HCT116 (cell line): ENCODE results near the gene DOK5. TPM values are rescaled to one million over a fixed set of nuclear protein-coding genes. Genes with fewer than 3 reads are reported as not detected.

ENCODE experiments used
- ATAC-seq: fragments of 200-7000 bp; cut with Tn5 transposase; 2 replicates; pipeline ENCODE4 v1.9.1; 2020; ENCODE audit warnings: mild to moderate bottlenecking, moderate library complexity
- BruUV-seq: library from RNA; stranded (reverse); fragments of 400-500 nt; replicated peaks from 2 replicates; lab custom pipeline; 2021; lab: Mats Ljungman, UMichigan
- CTCF ChIA-PET: fragments of 300-600 bp; sonication (Branson Sonifier 250); formaldehyde crosslinking; loops from one replicate; lab custom pipeline; 2021; ENCODE audit warnings: antibody characterized with exemption; lab: Charles Lee
- POLR2A ChIA-PET: fragments of 300-600, 350-600 bp; sonication (Branson Sonifier 250); formaldehyde crosslinking; loops from one replicate; lab custom pipeline; 2021; ENCODE audit warnings: antibody characterized with exemption; lab: Charles Lee
- RAD21 ChIA-PET, 2 experiments: fragments of 300-600 bp; sonication (Branson Sonifier 250); formaldehyde crosslinking; loops; one replicate each; lab custom pipeline; 2023; ENCODE audit warnings: low total read pairs in 2 of 2; ENCODE audit not compliant: uncharacterized antibody in 2 of 2, unreplicated experiment in 2 of 2, low non-redundant PET in 1 of 2; lab: Charles Lee
- DNase-seq: peaks from one replicate; pipeline ENCODE4 v3.0.0-alpha.2; 2010; ENCODE audit warnings: low read depth, low spot score
- H2AFZ ChIP-seq: fragments of 200-600 bp; shearing (Covaris generic), sonication (generic); 2 replicates; pipeline ENCODE4 v1.6.1; 2017; ENCODE audit warnings: low read depth, mixed run types, mixed read lengths, antibody characterized with exemption, low read length; ENCODE audit not compliant: poor library complexity, severe bottlenecking
- H3K27ac ChIP-seq: 2 replicates; pipeline ENCODE4 v1.5.1; 2012; ENCODE audit warnings: low read depth, low read length
- H3K27me3 ChIP-seq: fragments of 200-600 bp; sonication (generic); 2 replicates; pipeline ENCODE4 v1.6.1; 2016; ENCODE audit warnings: mixed run types, low read length, mixed read lengths; ENCODE audit not compliant: insufficient read depth
- H3K36me3 ChIP-seq, 2 experiments: fragments of 200-500 bp in 1 of 2; fragments of 200-600 bp in 1 of 2; sonication (Bioruptor generic) in 1 of 2; sonication (generic) in 1 of 2; 2 replicates each; pipeline versions ENCODE4 v1.5.1 to v1.6.1; 2014 to 2016; ENCODE audit warnings: low read length in 2 of 2, inconsistent platforms in 1 of 2, mixed read lengths in 1 of 2, mixed run types in 1 of 2; ENCODE audit not compliant: insufficient read depth in 2 of 2, control insufficient read depth in 1 of 2
- H3K4me1 ChIP-seq, 2 experiments: fragments of 200-600 bp in 1 of 2; sonication (generic) in 1 of 2; 2 replicates each; pipeline versions ENCODE4 v1.5.1 to v1.6.1; 2012 to 2017; ENCODE audit warnings: low read length in 2 of 2, inconsistent platforms in 1 of 2, mild to moderate bottlenecking in 1 of 2, mixed read lengths in 1 of 2, mixed run types in 1 of 2, moderate library complexity in 1 of 2; ENCODE audit not compliant: insufficient read depth in 2 of 2, control insufficient read depth in 1 of 2
- H3K4me2 ChIP-seq: fragments of 200-600 bp; sonication (generic); 2 replicates; pipeline ENCODE4 v1.6.1; 2017; ENCODE audit warnings: mixed run types, low read length, mixed read lengths
- H3K4me3 ChIP-seq, 2 experiments: fragments of 200-600 bp in 1 of 2; sonication (generic) in 1 of 2; replicated peaks in 1 of 2; 2 replicates each; pipeline ENCODE4 v1.5.1; 2011 to 2016; ENCODE audit warnings: low read length in 2 of 2, control low read depth in 1 of 2, low read depth in 1 of 2, mild to moderate bottlenecking in 1 of 2, mixed read lengths in 1 of 2, mixed run types in 1 of 2
- H3K79me2 ChIP-seq: fragments of 200-600 bp; sonication (generic); 2 replicates; pipeline ENCODE4 v1.6.1; 2017; ENCODE audit warnings: mild to moderate bottlenecking, mixed run types, low read length, moderate library complexity, mixed read lengths; ENCODE audit not compliant: insufficient read depth
- H3K9ac ChIP-seq: fragments of 200-600 bp; sonication (generic); 2 replicates; pipeline ENCODE4 v1.6.1; 2016; ENCODE audit warnings: low read length, mixed read lengths
- H3K9me2 ChIP-seq: fragments of 200-600 bp; sonication (generic), shearing (Covaris generic); 2 replicates; pipeline ENCODE4 v1.6.1; 2017; ENCODE audit warnings: mixed run types, mild to moderate bottlenecking, moderate library complexity; ENCODE audit not compliant: insufficient read depth
- H3K9me3 ChIP-seq, 2 experiments: fragments of 200-500 bp in 1 of 2; fragments of 200-600 bp in 1 of 2; sonication (Bioruptor generic) in 1 of 2; sonication (generic) in 1 of 2; 2 replicates each; pipeline ENCODE4 v1.6.1; 2014 to 2017; ENCODE audit warnings: low read length in 2 of 2, mixed read lengths in 2 of 2, inconsistent platforms in 1 of 2, low read depth in 1 of 2, mild to moderate bottlenecking in 1 of 2, mixed run types in 1 of 2, moderate library complexity in 1 of 2; ENCODE audit not compliant: control insufficient read depth in 1 of 2, insufficient read depth in 1 of 2
- H4K20me1 ChIP-seq: fragments of 200-600 bp; sonication (generic), shearing (Covaris generic); 2 replicates; pipeline ENCODE4 v1.6.1; 2017; ENCODE audit warnings: mixed run types, mild to moderate bottlenecking, moderate library complexity; ENCODE audit not compliant: insufficient read depth
- CBX3 ChIP-seq: IDR thresholded peaks from 2 replicates; pipeline ENCODE4 v1.6.1; 2012; ENCODE audit warnings: low read depth
- CEBPB ChIP-seq: IDR thresholded peaks from 2 replicates; pipeline ENCODE4 v1.6.1; 2012; ENCODE audit warnings: low read depth
- EGR1 ChIP-seq: IDR thresholded peaks from 2 replicates; pipeline ENCODE4 v1.6.1; 2012; ENCODE audit warnings: low read depth
- ELF1 ChIP-seq: IDR thresholded peaks from 2 replicates; pipeline ENCODE4 v1.6.1; 2012; ENCODE audit warnings: low read depth, borderline replicate concordance
- EZH2 ChIP-seq: fragments of 200-600 bp; sonication (generic); IDR thresholded peaks from 2 replicates; pipeline ENCODE4 v1.6.1; 2017; ENCODE audit warnings: antibody characterized with exemption, mixed run types
- EZH2phosphoT487 ChIP-seq: fragments of 200-600 bp; IDR thresholded peaks from 2 replicates; pipeline ENCODE4 v1.6.1; 2018; ENCODE audit warnings: antibody characterized with exemption, borderline replicate concordance
- JUND ChIP-seq: IDR thresholded peaks from 2 replicates; pipeline ENCODE4 v1.6.1; 2012
- POLR2A ChIP-seq: IDR thresholded peaks from 2 replicates; pipeline ENCODE4 v1.7.0; 2011; ENCODE audit warnings: borderline replicate concordance; ENCODE audit not compliant: insufficient read depth, insufficient read length; ENCODE audit errors: extremely low read depth
- POLR2AphosphoS5 ChIP-seq: IDR thresholded peaks from 2 replicates; pipeline ENCODE4 v1.6.1; 2011; ENCODE audit warnings: mild to moderate bottlenecking, low read depth, low read length, moderate library complexity
- RAD21 ChIP-seq: IDR thresholded peaks from 2 replicates; pipeline ENCODE4 v1.6.1; 2012; ENCODE audit warnings: low read depth, mild to moderate bottlenecking
- SP1 ChIP-seq: IDR thresholded peaks from 2 replicates; pipeline ENCODE4 v1.6.1; 2012; ENCODE audit warnings: low read depth
- SRF ChIP-seq: IDR thresholded peaks from 2 replicates; pipeline ENCODE4 v1.6.1; 2012; ENCODE audit warnings: low read depth
- TCF7L2 ChIP-seq: IDR thresholded peaks from 2 replicates; pipeline ENCODE4 v1.7.0; 2011; ENCODE audit warnings: borderline replicate concordance, inconsistent platforms; ENCODE audit not compliant: insufficient read depth, insufficient read length; ENCODE audit errors: extremely low read depth
- YY1 ChIP-seq: IDR thresholded peaks from 2 replicates; pipeline ENCODE4 v1.6.1; 2011; ENCODE audit warnings: low read length, low read depth, moderate library complexity, mild to moderate bottlenecking; ENCODE audit not compliant: insufficient replicate concordance; ENCODE audit errors: extremely low read depth
- ZFX ChIP-seq: fragments of 450-650 bp; IDR thresholded peaks from 2 replicates; pipeline ENCODE4 v1.6.1; 2017
- ZNF274 ChIP-seq: fragments of 200-500 bp; sonication (Bioruptor generic); IDR thresholded peaks from 2 replicates; pipeline ENCODE4 v1.6.1; 2014; ENCODE audit warnings: mild to moderate bottlenecking, low read depth, low read length, inconsistent platforms
- intact Hi-C: fragments of 100-400 bp; cut with micrococcal nuclease; formaldehyde crosslinking; loops from 2 replicates; pipeline ENCODE4 v1.10.0; 2022
- total RNA-seq: library from RNA; stranded (reverse); gene quantifications from one replicate; pipeline ENCODE4 v1.2.1, GENCODE V29; 2021; ENCODE audit not compliant: unreplicated experiment
- TF ChIP-seq, protein P1 (sequence below): IDR thresholded peaks from 2 replicates; pipeline ENCODE4 v1.6.1; 2011; ENCODE audit warnings: mild to moderate bottlenecking, low read length, moderate library complexity; ENCODE audit not compliant: insufficient replicate concordance; ENCODE audit errors: extremely low read depth
- TF ChIP-seq, protein P2 (sequence below): IDR thresholded peaks from 2 replicates; pipeline ENCODE4 v1.6.1; 2012
- TF ChIP-seq, protein P3 (sequence below): IDR thresholded peaks from 2 replicates; pipeline ENCODE4 v1.6.1; 2012; ENCODE audit warnings: low read depth

Gene DOK5
- total RNA-seq, 1 experiment from 2014 or later: not detected

- DNase-seq: no peak
- TF ChIP-seq, protein P1, sequence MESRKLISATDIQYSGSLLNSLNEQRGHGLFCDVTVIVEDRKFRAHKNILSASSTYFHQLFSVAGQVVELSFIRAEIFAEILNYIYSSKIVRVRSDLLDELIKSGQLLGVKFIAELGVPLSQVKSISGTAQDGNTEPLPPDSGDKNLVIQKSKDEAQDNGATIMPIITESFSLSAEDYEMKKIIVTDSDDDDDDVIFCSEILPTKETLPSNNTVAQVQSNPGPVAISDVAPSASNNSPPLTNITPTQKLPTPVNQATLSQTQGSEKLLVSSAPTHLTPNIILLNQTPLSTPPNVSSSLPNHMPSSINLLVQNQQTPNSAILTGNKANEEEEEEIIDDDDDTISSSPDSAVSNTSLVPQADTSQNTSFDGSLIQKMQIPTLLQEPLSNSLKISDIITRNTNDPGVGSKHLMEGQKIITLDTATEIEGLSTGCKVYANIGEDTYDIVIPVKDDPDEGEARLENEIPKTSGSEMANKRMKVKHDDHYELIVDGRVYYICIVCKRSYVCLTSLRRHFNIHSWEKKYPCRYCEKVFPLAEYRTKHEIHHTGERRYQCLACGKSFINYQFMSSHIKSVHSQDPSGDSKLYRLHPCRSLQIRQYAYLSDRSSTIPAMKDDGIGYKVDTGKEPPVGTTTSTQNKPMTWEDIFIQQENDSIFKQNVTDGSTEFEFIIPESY: no peak
- TF ChIP-seq, protein P2, sequence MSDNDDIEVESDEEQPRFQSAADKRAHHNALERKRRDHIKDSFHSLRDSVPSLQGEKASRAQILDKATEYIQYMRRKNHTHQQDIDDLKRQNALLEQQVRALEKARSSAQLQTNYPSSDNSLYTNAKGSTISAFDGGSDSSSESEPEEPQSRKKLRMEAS: no peak
- TF ChIP-seq ZNF274: no peak
- TF ChIP-seq POLR2AphosphoS5: no peak
- TF ChIP-seq EGR1: no peak
- no peak for TF ChIP-seq CBX3
- TF ChIP-seq EZH2phosphoT487: no peak
- no peak for TF ChIP-seq YY1
- TF ChIP-seq, protein P3, sequence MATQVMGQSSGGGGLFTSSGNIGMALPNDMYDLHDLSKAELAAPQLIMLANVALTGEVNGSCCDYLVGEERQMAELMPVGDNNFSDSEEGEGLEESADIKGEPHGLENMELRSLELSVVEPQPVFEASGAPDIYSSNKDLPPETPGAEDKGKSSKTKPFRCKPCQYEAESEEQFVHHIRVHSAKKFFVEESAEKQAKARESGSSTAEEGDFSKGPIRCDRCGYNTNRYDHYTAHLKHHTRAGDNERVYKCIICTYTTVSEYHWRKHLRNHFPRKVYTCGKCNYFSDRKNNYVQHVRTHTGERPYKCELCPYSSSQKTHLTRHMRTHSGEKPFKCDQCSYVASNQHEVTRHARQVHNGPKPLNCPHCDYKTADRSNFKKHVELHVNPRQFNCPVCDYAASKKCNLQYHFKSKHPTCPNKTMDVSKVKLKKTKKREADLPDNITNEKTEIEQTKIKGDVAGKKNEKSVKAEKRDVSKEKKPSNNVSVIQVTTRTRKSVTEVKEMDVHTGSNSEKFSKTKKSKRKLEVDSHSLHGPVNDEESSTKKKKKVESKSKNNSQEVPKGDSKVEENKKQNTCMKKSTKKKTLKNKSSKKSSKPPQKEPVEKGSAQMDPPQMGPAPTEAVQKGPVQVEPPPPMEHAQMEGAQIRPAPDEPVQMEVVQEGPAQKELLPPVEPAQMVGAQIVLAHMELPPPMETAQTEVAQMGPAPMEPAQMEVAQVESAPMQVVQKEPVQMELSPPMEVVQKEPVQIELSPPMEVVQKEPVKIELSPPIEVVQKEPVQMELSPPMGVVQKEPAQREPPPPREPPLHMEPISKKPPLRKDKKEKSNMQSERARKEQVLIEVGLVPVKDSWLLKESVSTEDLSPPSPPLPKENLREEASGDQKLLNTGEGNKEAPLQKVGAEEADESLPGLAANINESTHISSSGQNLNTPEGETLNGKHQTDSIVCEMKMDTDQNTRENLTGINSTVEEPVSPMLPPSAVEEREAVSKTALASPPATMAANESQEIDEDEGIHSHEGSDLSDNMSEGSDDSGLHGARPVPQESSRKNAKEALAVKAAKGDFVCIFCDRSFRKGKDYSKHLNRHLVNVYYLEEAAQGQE: no peak
- no peak for TF ChIP-seq SRF
- no peak for TF ChIP-seq ELF1
- TF ChIP-seq SP1: no peak
- no peak for TF ChIP-seq POLR2A
- no peak for TF ChIP-seq CEBPB
- TF ChIP-seq JUND: no peak
- TF ChIP-seq RAD21: no peak
- no peak for TF ChIP-seq ZFX
- no peak for TF ChIP-seq EZH2
- no peak for TF ChIP-seq TCF7L2
- TF ChIP-seq, all 23 proteins: peak for 0
- ChIA-PET POLR2A (no interaction called here), RAD21 (no interaction called here), CTCF (no interaction called here)
- Histone ChIP-seq H3K27me3 (no peaks in the 10 kb centered on the region), H3K9me2 (no peaks in the 10 kb centered on the region), H3K4me3 (no peak overlapping the region), H3K36me3 (no peaks in the 10 kb centered on the region), H3K4me2 (no peak overlapping the region), H3K27ac (no peak overlapping the region), H2AFZ (no peak overlapping the region), H3K79me2 (no peaks in the 10 kb centered on the region), H3K9me3 (no peaks in the 10 kb centered on the region), H4K20me1 (no peaks in the 10 kb centered on the region), H3K9ac (no peak overlapping the region), H3K4me1 (no peaks in the 10 kb centered on the region)
- intact Hi-C loops: no loop called here
- ATAC-seq: no peak
- no TSS peak for BruUV-seq
Observed at GRCh38 chr20:54633374-54634355, 158.3 kb downstream of the DOK5 start.
